ENCODE measurements around the gene GET3. TPM values are rescaled to one million over a fixed set of nuclear protein-coding genes. Genes with fewer than 3 reads are reported as not detected.

GET3 gene
- polyA plus RNA-seq, 3 donors = 97.5 to 122 (median 108) TPM

Small RNA genes within 50 kb of the gene (small RNA-seq; reads per million reads assigned to genes)
- gene MIR5684 (ENCODE audit: insufficient read length, low read depth) = not detected
- 17.5 reads per million, percentile 85 among the genes with 10 or more reads in this experiment for gene SNORD41 (ENCODE audit: insufficient read length, low read depth)

Other genes with a start within 250 kb of the GET3 start
- gene ZNF564, start 186.0 kb upstream of the GET3 start, polyA plus RNA-seq = 1 to 10 TPM; 1.0 to 8.4 (median 8.4) TPM
- gene ZNF490, start 126.7 kb upstream of the GET3 start, polyA plus RNA-seq = 1 to 10 TPM; 2.3 to 4.2 (median 2.7) TPM
- gene ZNF791, start 126.6 kb upstream of the GET3 start, polyA plus RNA-seq = 1 to 10 TPM; 5.2 to 8.2 (median 5.9) TPM
- 100 to 1,000 TPM; 218 to 305 (median 295) TPM for gene MAN2B1, start 70.8 kb upstream of the GET3 start, polyA plus RNA-seq
- 1 to 10 TPM; 7.9 to 9.9 (median 8.5) TPM for gene WDR83, start 70.7 kb upstream of the GET3 start, polyA plus RNA-seq
- 100 to 1,000 TPM in 1 of 3 donors, 10 to 100 TPM in 2; 51.0 to 130 (median 53.4) TPM for gene DHPS, start 55.6 kb upstream of the GET3 start, polyA plus RNA-seq
- gene GNG14, start 49.5 kb upstream of the GET3 start, polyA plus RNA-seq = not detected
- gene FBXW9, start 40.9 kb upstream of the GET3 start, polyA plus RNA-seq = 1 to 10 TPM; 4.4 to 7.2 (median 5.1) TPM
- 10 to 100 TPM in 1 of 3 donors, under 1 TPM in 2; 0.28 to 45.2 (median 0.52) TPM for gene TNPO2, start 13.6 kb upstream of the GET3 start, polyA plus RNA-seq
- gene TRIR, start 2.8 kb upstream of the GET3 start, polyA plus RNA-seq = 100 to 1,000 TPM; 152 to 187 (median 175) TPM
- gene BEST2, start 14.3 kb downstream of the GET3 start, polyA plus RNA-seq = not detected
- 10 to 100 TPM in 1 of 3 donors, 1 to 10 TPM in 1, under 1 TPM in 1; 0.55 to 28.6 (median 1.1) TPM for gene HOOK2, start 38.1 kb downstream of the GET3 start, polyA plus RNA-seq
- gene JUNB, start 54.0 kb downstream of the GET3 start, polyA plus RNA-seq = 1,000 to 10,000 TPM; 1,279 to 3,167 (median 1,468) TPM
- 10 to 100 TPM; 40.0 to 71.5 (median 46.7) TPM for gene PRDX2, start 64.3 kb downstream of the GET3 start, polyA plus RNA-seq
- gene THSD8, start 64.6 kb downstream of the GET3 start, polyA plus RNA-seq = 1 to 10 TPM in 1 of 3 donors, not detected in 2; 4.0 TPM
- 10 to 100 TPM in 2 of 3 donors, 1 to 10 TPM in 1; 8.7 to 21.5 (median 15.2) TPM for gene RNASEH2A, start 69.1 kb downstream of the GET3 start, polyA plus RNA-seq
- not detected for gene RTBDN, start 97.1 kb downstream of the GET3 start, polyA plus RNA-seq
- 1 to 10 TPM in 2 of 3 donors, under 1 TPM in 1; 0.28 to 3.6 (median 1.1) TPM for gene MAST1, start 101.0 kb downstream of the GET3 start, polyA plus RNA-seq
- gene DNASE2, start 144.0 kb downstream of the GET3 start, polyA plus RNA-seq = 10 to 100 TPM; 38.8 to 91.6 (median 44.8) TPM
- under 1 TPM; 0.24 to 0.45 (median 0.28) TPM for gene KLF1, start 149.7 kb downstream of the GET3 start, polyA plus RNA-seq
- 10 to 100 TPM in 1 of 3 donors, 1 to 10 TPM in 2; 7.3 to 30.5 (median 9.6) TPM for gene GCDH, start 153.7 kb downstream of the GET3 start, polyA plus RNA-seq
- under 1 TPM in 1 of 3 donors, not detected in 2; 0.35 TPM for gene SYCE2, start 181.8 kb downstream of the GET3 start, polyA plus RNA-seq
- gene FARSA, start 196.2 kb downstream of the GET3 start, polyA plus RNA-seq = 10 to 100 TPM; 29.0 to 49.2 (median 47.9) TPM
- gene CALR, start 201.1 kb downstream of the GET3 start, polyA plus RNA-seq = 100 to 1,000 TPM; 109 to 441 (median 133) TPM
- gene RAD23A, start 208.4 kb downstream of the GET3 start, polyA plus RNA-seq = 10 to 100 TPM; 45.5 to 88.0 (median 55.3) TPM
- 10 to 100 TPM in 2 of 3 donors, 1 to 10 TPM in 1; 8.3 to 42.4 (median 31.6) TPM for gene GADD45GIP1, start 219.7 kb downstream of the GET3 start, polyA plus RNA-seq
- gene DAND5, start 232.1 kb downstream of the GET3 start, polyA plus RNA-seq = not detected